Measurements from ENCODE around the gene ST3GAL2.
"Not testable (repeated sequence)": the region's sequence is repeated elsewhere in the genome, so short reads cannot be mapped to it uniquely, and the experiment has no call there.

DNA sequence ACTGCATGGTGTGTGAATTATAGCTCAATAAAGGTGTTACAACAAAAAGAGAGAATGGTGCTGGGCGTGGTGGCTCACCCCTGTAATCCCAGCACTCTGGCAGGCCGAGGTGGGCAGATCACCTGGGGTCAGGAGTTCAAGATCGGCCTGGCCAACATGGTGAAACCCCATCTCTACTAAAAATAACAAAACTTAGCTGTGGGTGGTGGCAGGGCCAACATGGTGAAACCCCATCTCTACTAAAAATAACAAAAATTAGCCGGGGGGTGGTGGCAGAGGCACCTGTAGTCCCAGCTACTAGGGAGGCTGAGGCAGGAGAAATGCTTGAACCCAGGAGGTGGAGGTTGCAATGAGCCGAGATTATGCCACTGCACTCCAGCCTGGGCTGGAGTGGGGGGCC is 32.8 kb downstream of the ST3GAL2 start:
- not testable (repeated sequence) for TF ChIP-seq POLR2AphosphoS5, POLR2A (IDR thresholded peaks at IDR 0.05; ENCODE audit: low read depth, low read length)
